HG02610 (cell line): ENCODE measurements around the gene TADA1.
"Not testable (repeated sequence)": the region's sequence is repeated elsewhere in the genome, so short reads cannot be mapped to it uniquely, and the experiment has no call there.

Experiments
- ATAC-seq: cut with Tn5 transposase; IDR thresholded peaks from one replicate; pipeline ENCODE4 v1.9.1; 2021; ENCODE audit warnings: mild to moderate bottlenecking, moderate library complexity; ENCODE audit not compliant: unreplicated experiment

Gene TADA1

DNA sequence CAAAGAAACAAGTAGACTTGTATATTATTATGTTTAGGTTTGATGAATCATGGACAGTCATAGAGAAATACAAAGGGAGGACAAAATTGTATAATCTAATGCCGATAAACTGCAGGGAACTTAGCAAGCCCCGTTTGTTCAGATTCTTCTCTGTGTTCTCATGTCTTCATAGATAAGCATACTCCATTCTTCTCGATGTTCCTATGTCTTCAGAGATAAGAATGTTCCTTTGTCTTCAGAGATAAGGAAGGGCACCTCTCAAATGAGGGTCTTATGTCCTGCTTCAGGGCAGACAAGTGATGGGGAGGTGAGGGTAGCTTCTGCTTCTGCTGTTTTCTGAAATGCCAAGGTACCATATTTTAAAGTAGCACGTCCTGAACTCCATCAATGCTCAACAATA lies 19.7 kb upstream of the TADA1 start:
- no peak for ATAC-seq

GRCh38 chr1:166889776-166890175 lies 13.7 kb upstream of the TADA1 start:
- ATAC-seq: no peak

DNA sequence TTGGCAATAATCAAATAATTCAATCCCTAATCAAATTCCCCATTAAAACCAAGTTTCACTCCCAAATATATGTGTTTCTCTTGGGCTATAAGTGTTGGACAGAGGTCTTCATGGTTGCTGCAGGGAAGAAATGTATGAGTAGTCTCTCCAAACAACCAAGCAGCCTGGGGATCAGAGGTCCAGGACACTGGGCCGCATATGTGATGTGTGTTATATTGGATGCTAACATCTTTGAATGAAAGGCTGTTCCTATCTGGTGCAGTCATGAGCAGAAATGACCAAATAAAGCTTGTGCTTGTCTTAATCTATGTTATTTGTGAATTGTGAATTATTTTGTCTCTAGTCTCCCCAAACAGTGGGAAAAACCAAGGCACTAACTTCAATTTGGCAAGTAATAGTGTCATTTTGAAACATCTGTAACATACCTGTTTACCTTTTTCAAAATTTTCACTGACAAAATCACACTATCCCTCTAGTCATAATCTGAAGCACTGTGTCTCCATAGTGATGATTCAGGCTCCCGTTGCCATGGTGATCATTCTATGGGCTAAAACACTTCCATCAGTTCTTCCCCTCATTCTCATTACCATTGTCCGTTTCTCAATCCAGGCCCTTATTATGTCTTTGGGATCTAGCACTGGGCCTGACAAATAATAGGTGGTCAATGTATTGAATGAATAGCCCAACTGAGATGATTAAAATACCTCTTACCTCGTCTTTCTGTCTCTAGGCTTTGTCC lies 12.5 kb upstream of the TADA1 start:
- ATAC-seq: no peak

- no peak for ATAC-seq
These were observed 8.9 kb upstream of the TADA1 start for GRCh38 chr1:166884971-166885370.

- peak; percentile 41 for ATAC-seq
These were observed 8.1 kb upstream of the TADA1 start for GRCh38 chr1:166884040-166884642.

- ATAC-seq: no peak
These were observed 6.8 kb upstream of the TADA1 start for GRCh38 chr1:166882893-166883292.

DNA sequence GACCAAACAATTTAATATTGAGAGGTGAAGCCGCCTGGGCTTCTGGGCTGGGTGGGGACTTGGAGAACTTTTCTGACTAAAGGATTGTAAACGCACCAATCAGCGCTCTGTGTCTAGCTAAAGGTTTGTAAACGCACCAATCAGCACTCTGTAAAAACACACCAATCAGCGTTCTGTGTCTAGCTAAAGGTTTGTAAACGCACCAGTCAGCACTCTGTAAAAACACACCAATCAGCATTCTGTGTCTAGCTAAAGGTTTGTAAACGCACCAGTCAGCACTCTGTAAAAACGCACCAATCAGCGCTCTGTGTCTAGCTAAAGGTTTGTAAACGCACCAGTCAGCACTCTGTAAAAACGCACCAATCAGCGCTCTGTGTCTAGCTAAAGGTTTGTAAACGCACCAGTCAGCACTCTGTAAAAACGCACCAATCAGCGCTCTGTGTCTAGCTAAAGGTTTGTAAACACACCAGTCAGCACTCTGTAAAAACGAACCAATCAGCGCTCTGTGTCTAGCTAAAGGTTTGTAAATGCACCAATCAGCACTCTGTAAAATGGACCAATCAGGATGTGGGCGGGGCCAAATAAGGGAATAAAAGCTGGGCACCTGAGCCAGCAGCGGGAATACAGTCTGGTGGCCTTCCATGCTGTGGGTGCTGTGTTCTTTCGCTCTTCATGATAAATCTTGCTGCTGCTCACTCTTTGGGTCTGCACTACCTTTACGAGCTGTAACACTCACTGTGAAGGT lies 2.3 kb upstream of the TADA1 start:
- not testable (repeated sequence) for ATAC-seq

- no peak for ATAC-seq
These were observed 425 bp upstream of the TADA1 start for GRCh38 chr1:166876540-166876838.

GRCh38 chr1:166875302-166875733 lies 746 bp downstream of the TADA1 start:
- no peak for ATAC-seq

DNA sequence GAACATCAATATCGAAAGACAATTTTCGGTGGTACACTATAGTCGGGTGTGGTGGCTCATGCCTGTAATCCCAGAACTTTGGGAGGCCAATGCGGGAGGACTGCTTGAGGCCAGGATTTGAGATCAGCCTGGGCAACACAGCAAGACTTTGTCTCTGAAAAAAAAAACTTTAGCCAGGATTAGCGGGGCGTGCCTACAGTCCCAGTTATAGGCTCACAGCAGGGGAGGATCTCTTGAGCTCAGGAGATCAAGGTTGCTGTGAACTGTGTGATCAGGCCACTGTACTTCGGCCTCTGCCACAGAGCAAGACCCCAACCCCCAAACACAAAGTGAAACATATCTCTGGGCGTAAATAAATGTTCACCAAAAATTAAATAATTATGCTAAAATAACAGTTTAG lies 1.6 kb downstream of the TADA1 start:
- no peak for ATAC-seq

GRCh38 chr1:166870584-166870983 lies 5.5 kb downstream of the TADA1 start:
- ATAC-seq: no peak

DNA sequence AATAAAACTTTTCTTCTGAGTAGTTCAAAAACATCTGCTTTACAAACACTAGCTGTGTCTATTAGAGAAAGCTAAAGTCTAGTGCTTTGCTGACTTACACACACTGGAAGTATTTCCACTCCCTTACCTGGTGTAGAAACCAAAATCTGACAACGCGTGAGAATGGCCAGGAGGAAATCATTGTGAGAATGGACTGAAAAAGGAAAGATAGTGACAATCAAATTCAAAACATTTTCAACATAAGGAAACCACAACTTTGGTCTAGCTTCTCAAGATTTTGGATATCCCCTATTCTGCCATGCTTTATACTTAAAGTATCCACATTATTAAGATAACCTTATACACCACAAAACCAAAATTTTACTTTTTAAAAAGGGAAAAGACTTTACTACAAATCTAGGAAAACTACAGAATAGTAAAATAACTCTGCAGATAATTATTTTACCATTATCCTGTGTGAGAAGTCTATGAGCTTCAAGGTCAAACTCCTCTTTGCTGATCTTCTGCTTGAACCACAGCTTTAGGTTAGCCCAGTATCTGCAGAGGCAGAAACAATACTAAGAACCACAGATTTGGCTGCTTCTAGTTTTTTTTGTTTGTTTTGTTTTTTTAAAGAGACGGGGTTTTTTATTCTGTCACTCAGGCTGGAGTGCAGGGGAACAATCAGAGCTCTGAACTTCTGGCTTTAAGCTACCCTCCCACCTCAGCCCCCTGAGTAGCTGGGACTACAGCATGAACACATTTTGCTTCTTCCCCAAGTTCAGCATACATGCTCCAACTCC lies 6.6 kb downstream of the TADA1 start:
- peak; percentile 48 for ATAC-seq

DNA sequence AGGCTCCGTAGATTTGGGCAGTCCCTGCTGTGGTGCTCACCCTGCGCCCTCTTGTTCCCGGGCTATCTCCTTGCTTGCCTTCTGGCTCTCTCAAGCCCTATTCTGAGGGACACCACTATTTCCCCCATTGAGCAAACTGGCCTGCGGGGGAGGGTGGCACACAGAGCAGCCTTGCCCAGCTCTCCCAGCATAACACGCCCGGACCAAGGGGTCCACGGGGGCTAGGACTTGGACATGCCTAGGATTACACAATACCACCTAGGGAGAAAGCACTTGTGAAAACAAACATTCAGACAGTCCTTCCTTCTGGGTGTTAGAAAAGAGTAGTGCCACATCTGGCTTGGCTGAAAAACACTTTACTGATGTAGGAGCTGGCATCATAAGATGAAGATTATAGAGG lies 7.4 kb downstream of the TADA1 start:
- ATAC-seq: no peak

DNA sequence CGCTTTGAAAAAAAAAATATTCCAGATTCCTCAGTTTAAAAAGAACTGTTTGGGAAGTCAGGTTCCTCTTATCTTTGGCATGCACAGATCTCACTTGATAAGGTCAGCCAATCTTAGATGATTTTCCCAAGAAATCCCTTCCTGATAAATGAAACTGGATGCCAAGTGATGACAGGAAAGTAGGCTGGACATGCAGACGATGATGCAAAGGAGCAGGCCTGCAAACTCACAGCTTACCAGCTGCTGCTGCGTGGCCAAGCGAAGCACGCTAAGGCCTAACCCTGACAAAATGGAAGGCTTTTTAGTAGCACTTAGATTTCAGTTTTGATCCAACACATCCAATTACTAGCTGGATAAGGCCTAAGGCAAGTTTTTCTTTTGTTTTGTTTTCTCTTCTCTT lies 10.1 kb downstream of the TADA1 start:
- ATAC-seq: no peak

GRCh38 chr1:166859597-166859996 lies 16.5 kb downstream of the TADA1 start:
- no peak for ATAC-seq

- ATAC-seq: no peak
These were observed 17.2 kb downstream of the TADA1 start for GRCh38 chr1:166858726-166859419.

GRCh38 chr1:166857995-166858394 lies 18.1 kb downstream of the TADA1 start:
- ATAC-seq: no peak

DNA sequence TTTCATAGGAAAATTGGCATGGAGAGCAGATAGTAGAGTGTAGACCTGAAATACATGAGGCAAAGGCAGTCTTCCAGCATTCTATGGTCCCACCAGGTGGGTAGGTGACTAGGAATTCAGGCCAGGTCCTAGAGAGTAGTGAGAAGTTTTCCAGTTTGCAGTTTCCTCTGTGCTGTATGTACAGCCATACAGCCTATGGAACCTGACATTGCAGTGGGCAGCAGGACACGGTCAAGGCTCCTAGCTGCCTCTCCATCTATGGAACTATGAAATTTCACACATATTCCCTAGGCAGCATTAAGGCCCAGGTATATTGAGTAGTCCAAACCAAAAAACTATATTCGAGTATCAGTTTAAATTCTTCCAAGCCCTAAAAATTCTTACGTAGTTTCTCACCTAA lies 20.5 kb downstream of the TADA1 start:
- ATAC-seq: no peak

DNA sequence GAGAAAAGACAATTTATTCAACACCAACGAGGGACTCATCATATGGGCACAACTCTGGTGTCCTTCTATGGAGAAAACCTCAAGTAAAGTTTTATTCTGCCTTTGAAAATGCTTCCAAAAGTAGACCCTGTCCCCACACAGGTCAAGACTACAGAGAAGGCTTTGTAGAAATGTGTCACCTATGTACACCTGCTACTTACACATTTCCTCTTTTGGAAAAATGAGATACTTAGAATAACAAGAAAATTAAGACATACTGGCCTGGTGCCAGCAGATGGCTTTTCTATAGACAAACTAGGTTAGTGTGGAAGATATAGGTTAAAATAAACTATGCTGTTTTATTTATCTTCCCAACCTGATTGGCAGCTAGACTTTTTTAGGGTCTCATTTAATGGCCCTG lies 23.1 kb downstream of the TADA1 start:
- no peak for ATAC-seq

GRCh38 chr1:166849135-166849534 lies 26.9 kb downstream of the TADA1 start:
- ATAC-seq: no peak

DNA sequence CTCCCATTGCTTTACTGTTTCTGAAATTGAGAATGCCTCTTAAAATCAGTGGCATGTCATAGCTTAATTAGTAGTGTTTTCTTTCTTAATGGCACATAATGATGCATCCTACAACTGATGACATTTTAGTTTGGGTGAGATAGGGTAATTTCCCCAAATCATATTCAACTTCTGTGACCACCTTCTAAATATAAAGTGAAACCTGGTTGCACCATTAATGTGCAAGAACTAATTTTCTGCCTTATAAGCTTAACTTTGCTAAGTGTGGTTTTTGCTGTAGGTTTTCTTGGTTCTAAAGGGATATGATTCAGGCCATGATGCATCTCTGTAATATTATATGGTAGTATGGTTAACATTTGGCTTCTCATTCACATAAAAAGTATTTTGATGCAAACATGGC lies 27.9 kb downstream of the TADA1 start:
- ATAC-seq: no peak
